ENCODE results near the gene STRIP2.

DNA sequence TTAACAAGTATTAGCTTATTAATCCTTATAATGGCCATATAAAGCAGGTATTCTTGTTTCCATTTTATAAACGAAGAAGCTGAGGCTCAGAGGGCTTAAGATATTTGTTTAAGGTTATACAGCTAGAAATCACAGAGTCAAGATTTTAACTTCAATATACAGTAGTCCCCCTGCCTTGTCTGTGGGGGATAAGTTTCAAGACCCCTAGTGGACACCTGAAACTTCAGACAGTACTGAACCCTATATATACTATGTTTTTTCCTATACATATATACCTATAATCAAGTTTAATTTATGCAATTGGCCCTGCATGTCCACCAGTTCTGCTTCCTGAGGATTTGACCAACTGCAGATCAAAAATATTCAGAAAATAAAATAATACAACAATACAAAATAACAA is 44.4 kb upstream of the STRIP2 start:
- TF ChIP-seq NR3C1 (CRISPR knock-in tag; IDR thresholded peaks at IDR 0.05) (no peak), BMI1 (IDR thresholded peaks at IDR 0.05; ENCODE audit: low read length) (no peak), PPARD (CRISPR knock-in tag; IDR thresholded peaks at IDR 0.05) (no peak), RBM14 (IDR thresholded peaks at IDR 0.05; ENCODE audit: borderline replicate concordance, insufficient read depth, low read depth, low read length) (no peak), RNF2 (IDR thresholded peaks at IDR 0.05) (no peak), SIN3A (IDR thresholded peaks at IDR 0.05; ENCODE audit: borderline replicate concordance in 2 of 2, control insufficient read depth in 1 of 2, low read depth in 2 of 2, low read length in 2 of 2) (no peak), RFX5 (IDR thresholded peaks at IDR 0.05; ENCODE audit: low read depth, low read length) (no peak), ZNF780A (CRISPR knock-in tag; IDR thresholded peaks at IDR 0.05) (no peak), MTF1 (CRISPR knock-in tag; IDR thresholded peaks at IDR 0.05; ENCODE audit: borderline replicate concordance) (no peak)
- TF ChIP-seq, protein P1, sequence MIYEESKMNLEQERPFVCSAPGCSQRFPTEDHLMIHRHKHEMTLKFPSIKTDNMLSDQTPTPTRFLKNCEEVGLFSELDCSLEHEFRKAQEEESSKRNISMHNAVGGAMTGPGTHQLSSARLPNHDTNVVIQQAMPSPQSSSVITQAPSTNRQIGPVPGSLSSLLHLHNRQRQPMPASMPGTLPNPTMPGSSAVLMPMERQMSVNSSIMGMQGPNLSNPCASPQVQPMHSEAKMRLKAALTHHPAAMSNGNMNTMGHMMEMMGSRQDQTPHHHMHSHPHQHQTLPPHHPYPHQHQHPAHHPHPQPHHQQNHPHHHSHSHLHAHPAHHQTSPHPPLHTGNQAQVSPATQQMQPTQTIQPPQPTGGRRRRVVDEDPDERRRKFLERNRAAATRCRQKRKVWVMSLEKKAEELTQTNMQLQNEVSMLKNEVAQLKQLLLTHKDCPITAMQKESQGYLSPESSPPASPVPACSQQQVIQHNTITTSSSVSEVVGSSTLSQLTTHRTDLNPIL (CRISPR knock-in tag; IDR thresholded peaks at IDR 0.05) = no peak
- TF ChIP-seq, protein P2, sequence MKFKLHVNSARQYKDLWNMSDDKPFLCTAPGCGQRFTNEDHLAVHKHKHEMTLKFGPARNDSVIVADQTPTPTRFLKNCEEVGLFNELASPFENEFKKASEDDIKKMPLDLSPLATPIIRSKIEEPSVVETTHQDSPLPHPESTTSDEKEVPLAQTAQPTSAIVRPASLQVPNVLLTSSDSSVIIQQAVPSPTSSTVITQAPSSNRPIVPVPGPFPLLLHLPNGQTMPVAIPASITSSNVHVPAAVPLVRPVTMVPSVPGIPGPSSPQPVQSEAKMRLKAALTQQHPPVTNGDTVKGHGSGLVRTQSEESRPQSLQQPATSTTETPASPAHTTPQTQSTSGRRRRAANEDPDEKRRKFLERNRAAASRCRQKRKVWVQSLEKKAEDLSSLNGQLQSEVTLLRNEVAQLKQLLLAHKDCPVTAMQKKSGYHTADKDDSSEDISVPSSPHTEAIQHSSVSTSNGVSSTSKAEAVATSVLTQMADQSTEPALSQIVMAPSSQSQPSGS (CRISPR knock-in tag; IDR thresholded peaks at IDR 0.05) = no peak
- TF ChIP-seq, protein P3, sequence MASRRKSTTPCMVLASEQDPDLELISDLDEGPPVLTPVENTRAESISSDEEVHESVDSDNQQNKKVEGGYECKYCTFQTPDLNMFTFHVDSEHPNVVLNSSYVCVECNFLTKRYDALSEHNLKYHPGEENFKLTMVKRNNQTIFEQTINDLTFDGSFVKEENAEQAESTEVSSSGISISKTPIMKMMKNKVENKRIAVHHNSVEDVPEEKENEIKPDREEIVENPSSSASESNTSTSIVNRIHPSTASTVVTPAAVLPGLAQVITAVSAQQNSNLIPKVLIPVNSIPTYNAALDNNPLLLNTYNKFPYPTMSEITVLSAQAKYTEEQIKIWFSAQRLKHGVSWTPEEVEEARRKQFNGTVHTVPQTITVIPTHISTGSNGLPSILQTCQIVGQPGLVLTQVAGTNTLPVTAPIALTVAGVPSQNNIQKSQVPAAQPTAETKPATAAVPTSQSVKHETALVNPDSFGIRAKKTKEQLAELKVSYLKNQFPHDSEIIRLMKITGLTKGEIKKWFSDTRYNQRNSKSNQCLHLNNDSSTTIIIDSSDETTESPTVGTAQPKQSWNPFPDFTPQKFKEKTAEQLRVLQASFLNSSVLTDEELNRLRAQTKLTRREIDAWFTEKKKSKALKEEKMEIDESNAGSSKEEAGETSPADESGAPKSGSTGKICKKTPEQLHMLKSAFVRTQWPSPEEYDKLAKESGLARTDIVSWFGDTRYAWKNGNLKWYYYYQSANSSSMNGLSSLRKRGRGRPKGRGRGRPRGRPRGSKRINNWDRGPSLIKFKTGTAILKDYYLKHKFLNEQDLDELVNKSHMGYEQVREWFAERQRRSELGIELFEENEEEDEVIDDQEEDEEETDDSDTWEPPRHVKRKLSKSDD (conservative IDR thresholded peaks at IDR 0.05; ENCODE audit: low read length) = no peak
- TF ChIP-seq, protein P4, sequence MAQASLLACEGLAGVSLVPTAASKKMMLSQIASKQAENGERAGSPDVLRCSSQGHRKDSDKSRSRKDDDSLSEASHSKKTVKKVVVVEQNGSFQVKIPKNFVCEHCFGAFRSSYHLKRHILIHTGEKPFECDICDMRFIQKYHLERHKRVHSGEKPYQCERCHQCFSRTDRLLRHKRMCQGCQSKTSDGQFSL (CRISPR knock-in tag; IDR thresholded peaks at IDR 0.05) = no peak
- TF ChIP-seq, protein P4 (tag; IDR thresholded peaks at IDR 0.05) = no peak

Data from K562 (cell line).